Nucleus accumbens (tissue), 56 donors: ENCODE measurements around the gene BOD1.
A peak's percentile ranks its signal among the peaks of the same experiment; 100 is the strongest.

Experiments
- DNase-seq, 56 donors: peaks; one replicate each; lab custom pipeline; 2025; lab: John Stamatoyannopoulos, UW

The BOD1 gene

DNA sequence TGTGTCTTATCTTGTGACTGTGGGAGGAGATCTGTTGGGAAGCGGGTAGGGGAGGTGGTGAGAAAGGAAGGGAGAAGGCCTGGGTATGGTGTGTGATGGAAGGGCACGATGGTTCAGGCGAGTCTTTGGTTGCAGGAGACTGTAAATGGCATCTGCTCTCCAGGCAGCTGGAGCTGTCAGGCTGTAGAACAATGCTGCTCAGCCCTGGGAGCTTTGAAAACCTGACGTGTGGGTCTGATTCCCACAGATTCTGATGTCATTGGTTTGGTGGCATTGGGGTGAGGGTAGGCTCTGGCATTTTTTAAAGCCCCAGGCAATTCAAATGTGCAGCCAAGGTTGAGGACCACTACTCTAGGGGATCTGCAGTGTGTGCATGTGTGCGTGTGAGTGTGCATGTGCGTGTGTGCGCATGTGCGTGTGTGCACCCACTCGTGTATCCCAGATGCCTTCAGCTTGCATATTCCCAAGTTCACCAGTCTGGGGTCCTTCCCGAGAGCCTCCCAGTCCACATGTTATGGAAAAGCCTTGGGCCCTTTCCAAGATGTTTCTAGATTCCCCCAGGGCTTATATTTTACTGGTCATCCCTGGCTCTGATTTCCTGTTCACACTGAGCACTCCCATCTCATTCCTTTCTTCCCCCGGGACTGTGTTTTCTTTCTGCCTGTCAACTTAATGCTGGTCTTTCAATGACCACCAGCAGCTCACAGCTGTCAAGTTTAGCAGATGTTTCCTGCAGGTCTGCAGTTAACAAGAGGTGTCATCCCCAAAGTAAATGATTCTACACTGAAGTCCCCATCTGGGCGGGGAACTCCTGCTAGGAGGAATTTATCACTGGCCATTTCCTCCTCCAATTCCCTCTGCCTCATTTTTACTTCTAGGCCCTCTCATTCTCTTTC lies 34.0 kb downstream of the BOD1 start:
- no peak for DNase-seq

DNA sequence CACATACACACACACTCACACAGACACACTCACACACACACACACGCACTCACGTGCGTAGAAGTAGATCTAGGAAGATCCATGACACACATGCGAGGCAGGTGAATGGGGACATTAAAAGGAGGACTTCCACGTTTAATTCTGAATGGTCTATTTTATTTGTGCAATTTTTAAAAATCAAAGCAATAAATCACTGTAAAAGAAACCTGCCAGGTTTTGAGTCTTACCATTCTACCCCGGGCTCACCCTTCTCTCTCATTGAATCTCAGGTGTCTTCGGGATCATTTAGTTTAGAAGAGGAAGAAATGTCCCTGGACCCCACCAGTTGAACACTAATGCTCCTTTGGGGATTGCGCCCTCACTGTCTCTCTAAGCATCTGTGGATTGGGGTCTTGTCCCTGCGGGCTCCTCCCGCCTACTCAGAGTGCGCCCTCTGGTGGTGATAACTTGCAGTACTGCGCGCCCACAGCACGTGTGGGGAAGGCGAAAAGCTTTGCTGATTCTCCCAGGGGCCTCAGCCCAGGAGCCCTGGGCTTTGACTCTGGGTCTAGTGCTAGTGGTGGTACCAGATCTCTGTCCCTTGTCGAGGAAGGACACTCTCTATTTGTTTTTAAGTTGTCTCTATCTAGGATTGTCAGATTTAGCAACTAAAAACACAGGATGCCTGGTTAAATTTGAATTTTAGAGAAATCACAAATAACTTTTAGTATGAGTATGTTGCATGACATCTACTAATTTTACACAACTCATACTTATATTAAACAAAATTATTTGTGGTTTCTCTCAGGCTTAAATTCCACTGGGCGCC lies 34.8 kb downstream of the BOD1 start:
- DNase-seq = peak in 12 of 56 donors; percentile 2 to 39 (median 12)

DNA sequence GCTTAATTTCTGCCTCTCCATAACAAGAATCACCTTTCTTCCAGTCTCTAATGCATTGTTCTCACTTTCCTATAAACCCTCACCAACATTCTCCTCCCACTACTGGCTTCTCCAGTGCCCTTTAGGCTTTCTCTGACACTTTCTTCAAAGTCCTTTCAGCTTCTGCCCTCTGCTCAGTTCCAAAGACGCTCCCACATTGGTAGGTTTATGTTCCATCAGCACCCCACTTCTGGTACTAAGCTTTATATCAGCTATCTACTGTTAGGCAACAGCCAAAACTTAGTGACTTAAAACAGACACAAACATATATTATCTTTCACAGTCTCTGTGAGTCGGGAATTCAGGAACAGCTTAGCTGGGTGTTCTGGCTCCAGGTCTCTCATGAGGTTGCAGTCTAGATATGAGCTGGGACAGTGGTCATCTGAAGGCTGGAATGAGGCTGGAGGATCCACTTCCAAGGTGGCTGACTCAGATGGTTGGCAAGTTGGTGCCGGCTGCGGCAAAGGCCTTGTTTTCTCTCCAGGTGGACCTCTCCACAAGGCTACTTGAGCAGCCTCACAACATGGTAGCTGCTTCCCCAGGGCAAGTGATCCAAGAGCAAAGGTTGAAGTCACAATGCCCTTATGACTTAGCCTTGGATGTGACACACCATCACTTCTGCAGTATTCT lies 37.4 kb downstream of the BOD1 start:
- no peak for DNase-seq

DNA sequence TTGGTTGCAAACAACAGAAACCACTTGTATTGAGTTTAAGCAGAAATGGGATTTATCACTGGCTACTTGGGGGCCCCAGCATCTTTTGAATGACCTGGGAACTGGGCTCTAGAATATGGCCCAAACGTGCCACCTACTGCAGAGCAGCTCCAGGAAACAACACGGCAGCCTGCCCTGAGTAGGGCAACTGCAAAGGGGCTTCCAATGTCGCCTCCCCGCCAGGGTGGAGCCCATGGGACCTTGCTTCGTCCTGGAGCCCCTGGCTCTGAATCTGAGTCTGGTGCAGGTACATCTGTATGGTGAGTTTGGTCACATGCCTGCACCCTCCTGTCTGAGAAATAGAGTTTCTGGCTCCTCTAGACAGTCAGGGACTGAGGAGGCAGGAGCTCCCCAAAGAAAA lies 38.6 kb downstream of the BOD1 start:
- DNase-seq = no peak

DNA sequence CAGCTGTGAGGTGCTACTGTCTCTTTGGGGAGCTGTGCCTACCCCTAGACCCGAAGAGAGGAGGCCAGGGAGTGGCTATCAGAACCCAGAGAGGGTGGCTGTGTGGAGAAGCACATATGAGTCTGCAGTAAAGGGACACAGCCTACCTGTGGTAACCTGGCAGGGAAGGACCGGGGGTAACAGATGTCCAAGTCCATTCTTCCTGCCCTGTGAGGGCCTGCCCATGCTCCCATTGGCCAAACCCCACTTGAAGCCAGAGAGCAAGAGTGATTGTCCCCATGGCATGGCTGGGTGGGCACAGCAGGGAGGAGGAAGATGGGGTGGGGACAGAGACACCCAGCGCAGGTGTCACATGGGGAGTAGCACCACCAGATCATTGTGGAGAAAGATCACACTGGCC lies 39.3 kb downstream of the BOD1 start:
- DNase-seq = no peak

DNA sequence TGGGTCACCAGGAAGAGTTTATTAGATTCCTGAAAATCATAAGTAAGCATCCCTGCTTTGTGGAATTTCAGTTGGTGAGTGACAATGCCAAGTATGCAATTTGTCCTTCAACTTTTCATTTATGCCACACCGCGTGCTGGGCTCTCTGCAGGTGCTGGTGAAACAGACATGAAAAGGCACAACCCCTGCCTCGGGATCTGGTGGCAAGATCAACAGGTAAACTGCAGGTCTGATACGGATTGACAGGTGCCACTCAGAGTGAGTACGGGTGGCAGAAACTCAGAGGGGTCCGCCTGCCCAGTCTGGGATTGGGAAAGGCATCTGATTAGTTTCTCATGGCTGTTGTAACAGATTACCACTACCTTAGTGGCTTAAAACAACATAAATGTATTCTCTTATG lies 40.5 kb downstream of the BOD1 start:
- no peak for DNase-seq

DNA sequence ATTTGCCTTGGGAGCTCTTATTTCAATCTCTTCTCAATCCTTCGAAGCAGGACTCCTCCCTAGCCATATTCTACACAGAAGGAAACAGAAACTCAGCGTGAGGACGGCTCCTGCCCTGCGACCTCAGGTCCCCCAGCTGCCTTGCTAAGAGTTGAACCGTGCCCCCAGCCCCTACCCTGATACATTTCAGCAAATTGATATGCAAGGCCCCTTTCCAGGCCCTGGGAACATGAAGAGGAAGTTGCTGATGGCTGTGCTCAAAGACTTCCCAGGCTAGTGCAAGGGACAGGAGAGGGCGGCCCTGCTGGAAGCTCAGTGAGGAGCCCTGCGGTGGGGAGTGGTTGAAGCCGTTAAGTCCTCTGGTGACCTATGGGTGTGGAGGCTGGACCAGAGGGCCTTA lies 41.5 kb downstream of the BOD1 start:
- DNase-seq = no peak

DNA sequence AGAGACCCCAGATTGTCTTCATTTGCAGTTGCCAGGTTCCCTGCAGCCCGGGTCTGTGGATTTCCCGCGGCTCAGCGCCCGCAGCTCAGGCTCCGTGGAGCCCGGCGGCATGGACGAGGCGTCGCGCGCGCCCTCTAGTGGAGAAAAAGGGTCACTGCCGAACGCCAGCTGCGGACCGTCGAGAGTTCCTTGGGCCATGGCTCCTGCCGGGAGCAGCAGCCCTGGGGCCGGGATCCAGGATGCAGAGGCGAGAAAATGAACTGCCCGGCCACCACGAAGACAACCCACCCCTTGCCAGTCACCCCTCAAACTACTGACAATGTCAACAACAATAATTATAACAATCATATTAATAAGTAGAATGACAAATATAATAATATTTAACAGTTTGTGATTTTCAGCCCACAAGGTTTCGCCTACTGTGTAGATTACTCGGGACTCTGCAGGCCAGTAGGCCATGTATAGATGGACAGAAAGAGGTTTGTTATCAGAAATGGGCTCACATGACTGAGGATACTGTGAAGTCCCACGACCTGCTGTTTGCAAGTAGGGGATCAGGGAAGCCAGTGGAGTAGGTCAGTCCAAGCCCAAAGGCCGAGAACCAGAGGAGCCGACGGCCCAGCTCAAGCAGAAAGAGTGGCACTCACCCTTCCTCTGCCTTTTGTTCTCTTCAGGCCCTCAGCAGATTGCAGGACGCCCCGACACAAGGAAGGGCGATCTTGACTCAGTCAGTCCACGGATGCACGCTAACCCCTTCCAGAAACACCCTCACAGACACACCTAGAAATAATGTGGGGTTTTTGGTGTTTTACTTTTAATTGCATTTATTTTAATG lies 43.1 kb downstream of the BOD1 start:
- peak in 51 of 56 donors; percentile 34 to 88 (median 71) for DNase-seq

DNA sequence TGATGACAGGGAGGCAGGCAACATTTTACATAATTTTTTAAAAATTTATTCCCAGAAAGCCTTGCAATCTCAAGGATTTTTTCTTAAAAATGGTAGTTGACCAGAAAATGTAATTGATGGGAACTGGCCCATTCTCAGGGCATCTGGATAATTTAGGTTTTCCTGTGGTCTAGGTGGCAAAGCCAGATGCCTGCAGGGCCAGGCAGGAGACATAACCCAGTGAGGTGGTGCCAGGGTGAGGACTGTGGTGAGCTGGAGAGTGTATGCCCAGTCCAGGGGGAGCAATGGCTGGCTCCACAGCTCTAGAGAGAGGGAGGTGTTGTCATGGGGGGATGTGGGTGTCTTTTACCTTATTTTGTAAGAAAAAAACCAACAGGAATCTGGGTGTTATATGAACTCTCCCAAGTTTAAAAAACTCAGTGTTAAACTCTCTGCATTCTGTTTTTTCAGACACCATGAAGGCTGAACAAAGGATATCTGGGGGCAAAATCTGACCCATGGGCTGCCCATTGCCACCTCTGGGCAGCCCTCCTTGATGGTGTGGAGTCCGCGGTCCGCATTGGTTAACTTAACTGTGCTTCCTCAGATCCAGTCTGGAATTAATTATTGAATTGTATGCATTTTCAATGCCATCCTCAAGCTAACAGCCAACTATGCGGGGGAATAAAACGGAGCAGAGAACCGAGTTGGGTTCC lies 43.9 kb downstream of the BOD1 start:
- peak in 1 of 56 donors; percentile 20 for DNase-seq

DNA sequence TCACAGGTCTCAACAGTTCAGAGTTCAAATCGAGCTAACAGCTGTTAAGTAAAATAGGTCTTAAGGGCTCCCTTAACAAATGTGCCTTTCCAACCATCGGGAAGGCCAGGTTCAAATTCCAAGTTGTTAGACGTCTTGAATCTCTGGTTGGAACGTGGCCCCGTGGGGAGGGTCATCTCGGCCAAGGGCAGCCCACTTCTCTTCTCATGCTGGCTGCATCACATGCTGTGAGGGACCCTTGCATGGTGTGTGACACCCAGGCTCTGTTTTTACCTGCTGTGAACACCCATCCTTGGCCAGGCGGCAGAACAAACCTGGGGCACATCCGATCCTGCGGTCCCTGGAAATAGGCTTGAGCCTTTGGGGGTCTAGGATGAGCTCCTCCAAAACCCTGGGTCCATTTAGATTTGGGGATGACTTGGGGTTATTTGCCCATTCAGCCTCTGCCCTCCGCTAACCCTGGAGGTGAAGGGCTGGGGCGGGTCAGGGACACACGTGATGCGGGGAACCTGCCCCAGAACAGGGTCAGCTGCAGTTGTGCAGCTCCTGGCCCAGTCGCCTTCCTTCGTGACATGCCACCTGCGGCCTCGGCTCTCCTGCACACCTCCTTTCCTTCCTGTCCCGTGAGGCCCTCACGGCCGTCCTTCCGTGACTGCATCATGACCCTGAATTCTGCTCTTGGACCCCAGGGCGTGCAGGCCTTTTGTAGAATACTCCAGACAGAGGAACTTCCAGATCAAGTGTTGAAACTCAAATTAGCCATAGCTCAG lies 45.9 kb downstream of the BOD1 start:
- no peak for DNase-seq

DNA sequence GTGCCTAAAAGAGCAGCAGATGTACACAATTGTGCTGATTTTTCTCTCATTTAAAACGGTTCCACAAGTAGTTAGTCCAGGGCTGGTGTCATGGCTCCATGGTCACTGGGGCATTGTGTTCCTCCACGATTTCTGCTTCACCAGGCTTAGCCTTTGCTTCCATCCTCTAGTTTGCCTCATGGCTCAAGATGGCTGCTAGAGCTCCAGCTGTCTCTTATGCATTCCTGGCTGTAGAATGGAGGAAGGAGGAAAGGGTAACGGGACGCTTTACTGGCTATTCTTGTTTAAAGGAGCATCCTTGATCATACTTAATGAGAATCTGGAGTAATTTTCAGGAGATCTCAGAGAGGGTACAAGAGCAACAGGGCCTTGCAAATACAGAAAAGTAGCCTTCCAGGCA lies 47.7 kb downstream of the BOD1 start:
- DNase-seq = no peak

DNA sequence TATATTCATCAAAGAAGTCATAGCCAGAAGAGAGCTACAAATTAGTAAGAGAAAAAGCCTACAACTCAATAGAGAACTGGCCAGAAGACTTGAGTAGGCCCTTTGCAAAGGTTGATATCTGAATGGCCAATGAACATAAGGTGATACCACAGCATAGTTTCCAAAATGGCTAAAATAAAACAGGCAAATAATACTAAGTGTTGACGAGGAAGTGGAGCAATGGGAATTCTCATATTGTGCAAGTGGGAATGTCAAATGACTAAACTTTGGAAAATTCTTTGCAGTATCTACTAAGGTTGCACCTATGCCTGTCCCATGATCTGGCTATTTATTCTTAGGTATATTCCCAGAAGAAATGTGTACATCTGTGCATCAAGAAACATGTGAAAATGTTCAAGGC lies 48.3 kb downstream of the BOD1 start:
- no peak for DNase-seq

DNA sequence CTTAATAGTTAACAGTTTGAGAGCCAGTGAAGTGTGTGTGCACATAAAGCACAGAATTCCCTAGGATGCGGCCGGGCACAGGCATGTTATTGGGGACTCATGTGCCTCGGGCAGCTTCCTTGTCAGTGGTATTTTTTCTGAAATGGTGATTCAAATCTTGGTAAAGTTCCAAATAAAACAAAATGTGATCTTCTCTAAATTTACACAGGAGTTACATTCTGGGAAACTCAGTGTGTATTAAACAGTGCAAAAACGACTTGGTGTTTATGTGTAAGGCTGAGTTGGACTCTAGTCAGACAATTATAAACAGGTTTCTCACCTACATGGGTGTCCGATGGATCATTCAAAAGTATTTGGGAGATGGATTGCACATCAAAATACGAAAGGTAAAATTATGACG lies 48.9 kb downstream of the BOD1 start:
- DNase-seq = no peak

DNA sequence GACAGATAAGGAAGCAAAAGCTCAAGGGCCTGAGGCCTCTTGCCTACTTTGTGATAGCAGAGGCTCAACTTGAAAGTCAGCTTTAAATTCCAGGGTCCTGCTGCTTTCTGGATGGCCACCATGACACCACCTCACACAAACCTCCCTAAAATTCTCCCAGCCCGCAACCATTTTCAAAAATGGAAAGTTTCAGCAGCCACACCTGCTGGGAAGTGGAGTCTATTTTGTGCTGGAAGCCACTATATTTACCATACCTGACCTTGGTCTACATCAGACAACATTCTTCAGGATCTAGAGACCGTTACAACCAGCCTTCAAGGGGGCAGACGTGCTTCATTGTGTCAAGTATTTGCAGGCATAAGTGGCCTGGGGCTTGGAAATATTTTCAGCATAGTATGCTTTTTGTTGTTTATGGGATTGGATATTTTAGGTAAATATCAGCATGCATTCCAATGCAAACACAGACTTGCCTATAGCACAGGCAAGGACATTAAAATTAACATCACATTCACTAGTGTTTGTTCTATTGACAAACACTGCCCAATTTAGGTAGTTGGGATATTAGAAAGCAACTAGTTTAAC lies 50.9 kb downstream of the BOD1 start:
- DNase-seq = no peak

DNA sequence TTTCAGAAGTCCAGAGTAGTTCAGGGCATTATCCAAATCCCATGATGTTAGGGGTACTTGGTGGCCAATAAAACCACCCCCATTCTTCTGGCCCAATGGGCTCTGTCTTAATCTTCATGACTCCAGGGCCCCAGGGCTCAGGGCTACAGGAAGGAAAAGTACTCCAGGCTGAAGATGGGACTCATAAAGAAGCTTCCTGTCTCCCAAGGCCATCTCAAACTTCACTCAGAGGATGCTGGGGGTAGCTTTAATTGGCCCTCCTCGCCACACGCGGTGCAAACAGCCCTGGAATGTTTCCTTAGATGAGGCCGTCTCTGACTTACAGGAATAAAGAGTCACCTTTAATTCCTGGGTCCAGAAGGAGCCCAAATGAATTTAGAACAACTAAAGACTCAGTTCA lies 52.3 kb downstream of the BOD1 start:
- no peak for DNase-seq

DNA sequence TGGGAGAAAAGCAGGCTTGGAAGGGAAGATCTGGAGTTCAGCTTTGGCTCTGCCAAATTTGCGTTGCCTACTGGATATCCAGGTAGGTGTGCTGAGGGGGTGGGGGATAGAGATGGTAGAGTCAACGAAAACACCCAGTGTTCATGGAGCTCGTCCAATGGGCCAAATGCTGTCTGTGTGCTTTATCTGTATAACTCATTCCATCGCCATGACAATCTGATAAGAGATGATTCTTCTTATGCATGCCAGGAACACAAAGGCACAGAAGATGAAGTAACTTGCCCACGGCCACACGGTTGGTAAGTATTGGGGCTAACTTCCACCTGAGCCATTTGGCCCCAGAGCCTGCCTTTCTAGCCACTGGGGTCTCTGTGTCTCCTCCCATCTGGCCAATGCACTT lies 53.2 kb downstream of the BOD1 start:
- DNase-seq = no peak

DNA sequence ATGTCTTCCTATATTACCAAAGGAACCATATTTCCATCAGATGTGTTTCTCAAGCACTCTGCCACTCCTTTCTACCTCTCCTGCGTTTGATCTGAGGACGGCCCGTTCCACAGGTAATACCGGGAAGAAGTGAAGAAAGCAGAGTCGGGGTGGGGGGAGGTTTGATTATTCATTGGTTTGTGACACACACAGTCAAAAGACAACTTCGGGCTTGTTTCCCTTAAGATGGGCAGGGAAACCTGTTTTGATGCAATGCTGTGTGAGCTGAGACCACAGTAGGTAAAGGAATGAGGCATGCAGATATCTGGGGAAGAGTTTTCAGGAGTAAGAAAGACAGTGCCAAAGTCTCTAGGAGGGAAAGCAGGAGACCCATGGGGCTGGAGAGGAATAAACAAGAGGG lies 54.0 kb downstream of the BOD1 start:
- DNase-seq = no peak
